GM19324 (cell line): ENCODE results near the gene RASD2.

Source experiments
- ATAC-seq: cut with Tn5 transposase; IDR thresholded peaks from one replicate; pipeline ENCODE4 v1.9.1; 2021; ENCODE audit warnings: mild to moderate bottlenecking, moderate library complexity; ENCODE audit not compliant: unreplicated experiment, low FRiP score

Gene RASD2

DNA sequence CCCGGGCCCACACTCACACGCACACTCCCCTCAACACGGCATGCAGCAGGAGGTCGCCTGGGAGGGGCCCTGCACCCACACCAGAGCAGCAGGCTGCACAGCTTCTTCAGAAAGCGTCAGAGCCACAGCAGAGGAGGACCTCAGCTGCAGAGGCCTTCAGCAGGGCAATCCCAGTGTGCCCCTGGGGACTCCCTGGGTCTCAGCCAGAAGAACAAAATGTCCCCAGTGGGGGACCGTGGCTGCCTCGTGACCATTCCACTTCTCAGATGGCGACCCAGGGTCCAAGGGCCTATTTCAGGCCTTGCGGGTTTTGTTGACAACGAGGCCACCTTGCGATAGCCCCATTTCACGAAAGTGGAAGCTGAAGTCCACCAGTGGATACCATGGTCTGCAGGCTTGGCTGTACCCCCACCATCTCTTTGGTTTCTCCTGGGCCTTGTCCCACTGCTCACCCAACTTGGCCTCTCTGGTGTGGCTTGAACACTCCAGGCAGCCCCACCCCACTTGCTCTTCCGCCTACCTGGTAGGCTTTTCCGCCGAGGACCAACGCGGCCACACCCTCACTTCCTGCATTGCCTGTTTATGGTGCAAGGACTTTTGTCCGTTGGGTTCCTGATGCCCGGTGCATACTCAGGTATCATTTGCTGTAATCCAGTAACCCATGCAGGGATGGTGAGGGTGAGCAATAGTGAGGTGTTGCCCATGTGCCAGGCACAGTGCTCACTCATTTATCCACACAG lies 38.4 kb downstream of the RASD2 start:
- ATAC-seq, result no peak

- no peak for ATAC-seq
Observed at GRCh38 chr22:35580351-35581022, 39.9 kb downstream of the RASD2 start.

DNA sequence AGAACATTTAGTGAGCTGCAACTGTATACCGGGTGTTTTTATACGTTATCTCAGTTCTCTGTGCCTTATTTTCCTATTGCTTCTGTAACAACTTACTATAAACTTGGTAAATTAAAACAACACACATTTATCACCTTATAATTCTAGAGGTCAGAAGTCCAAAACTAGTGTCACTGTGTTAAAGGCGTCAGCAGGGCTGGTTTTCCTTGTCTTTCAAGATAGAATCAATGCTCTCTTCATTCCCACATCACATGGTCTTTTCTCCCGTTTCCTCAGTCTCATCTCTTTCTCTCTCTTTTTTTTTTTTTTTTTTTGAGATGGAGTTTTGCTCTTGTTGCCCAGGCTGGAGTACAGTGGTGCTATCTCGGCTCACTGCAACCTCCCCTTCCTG lies 40.4 kb downstream of the RASD2 start:
- ATAC-seq, result no peak

DNA sequence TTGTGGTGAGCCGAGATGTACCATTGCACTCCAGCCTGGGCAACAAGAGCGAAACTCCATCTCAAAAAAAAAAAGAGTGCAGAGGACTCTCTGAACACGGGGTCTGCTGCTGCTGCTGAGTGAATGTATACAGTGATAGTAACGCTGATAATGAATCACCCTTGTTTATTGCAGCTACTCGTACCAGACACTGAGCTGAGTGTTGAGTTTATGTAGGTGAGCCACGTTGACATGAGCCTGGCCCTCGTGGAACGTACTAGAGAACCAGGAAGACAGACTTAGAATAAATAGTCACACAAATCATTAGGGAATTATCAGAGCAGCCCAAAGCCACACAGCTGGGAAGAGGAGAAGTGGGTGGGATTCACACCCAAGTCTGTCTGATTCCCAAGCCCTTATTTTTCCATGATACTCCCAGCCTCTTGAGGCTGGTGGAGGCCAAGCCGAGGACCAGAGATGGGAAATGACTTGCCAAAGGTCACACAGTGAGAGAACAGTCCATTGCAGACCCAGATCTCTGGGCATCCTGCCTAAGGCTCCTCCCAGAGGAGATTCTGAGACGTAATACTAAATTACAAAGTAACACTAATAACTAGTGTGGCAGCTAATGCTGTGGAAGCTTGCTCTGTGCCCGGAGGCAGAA lies 41.7 kb downstream of the RASD2 start:
- no peak for ATAC-seq

DNA sequence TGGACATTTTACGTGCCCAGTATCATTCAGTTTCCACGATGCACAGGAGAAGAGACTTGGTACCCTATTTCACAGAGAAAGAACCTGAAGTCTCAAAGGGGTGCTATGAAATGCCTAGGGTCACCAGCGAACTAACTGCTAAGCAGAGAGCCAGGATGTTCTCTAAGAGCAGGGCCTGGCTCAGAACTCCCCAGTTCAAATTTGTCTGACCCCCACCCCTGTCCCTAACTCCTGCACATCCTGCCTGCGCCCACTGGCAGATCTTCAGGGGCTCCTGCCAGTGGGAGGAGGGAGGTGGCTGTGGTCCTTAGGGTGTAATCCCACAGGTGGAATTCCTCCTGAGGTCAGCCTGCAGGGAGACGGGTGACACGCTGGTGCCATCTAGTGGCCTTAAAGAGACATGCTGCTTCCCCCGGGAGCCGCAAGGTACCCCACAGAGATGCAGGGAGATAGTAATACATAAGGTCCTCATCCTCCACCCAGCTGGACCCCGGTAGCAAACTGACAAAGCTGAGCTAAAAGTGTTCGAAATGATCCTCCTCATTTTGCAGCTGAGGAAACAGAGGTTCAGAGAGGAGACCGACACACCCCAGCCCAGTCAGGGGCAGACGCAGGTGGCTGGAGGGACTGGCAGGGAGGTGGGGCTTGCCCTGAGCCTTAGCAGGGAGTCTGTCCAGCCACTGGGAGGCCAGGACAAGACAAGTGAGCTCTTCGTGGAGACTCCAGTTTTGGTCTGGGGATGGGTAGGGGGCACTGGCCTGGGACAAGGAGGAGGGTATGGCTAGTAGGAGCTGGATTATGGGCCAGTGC lies 42.4 kb downstream of the RASD2 start:
- no peak for ATAC-seq

GRCh38 chr22:35586771-35587170 lies 46.1 kb downstream of the RASD2 start:
- no peak for ATAC-seq

- no peak for ATAC-seq
Observed at GRCh38 chr22:35587447-35587870, 46.8 kb downstream of the RASD2 start.

- ATAC-seq, result no peak
Observed at GRCh38 chr22:35587896-35588295, 47.3 kb downstream of the RASD2 start.

GRCh38 chr22:35589071-35589755 lies 48.6 kb downstream of the RASD2 start:
- no peak for ATAC-seq

- ATAC-seq, result no peak
Observed at GRCh38 chr22:35589756-35590093, 49.1 kb downstream of the RASD2 start.

DNA sequence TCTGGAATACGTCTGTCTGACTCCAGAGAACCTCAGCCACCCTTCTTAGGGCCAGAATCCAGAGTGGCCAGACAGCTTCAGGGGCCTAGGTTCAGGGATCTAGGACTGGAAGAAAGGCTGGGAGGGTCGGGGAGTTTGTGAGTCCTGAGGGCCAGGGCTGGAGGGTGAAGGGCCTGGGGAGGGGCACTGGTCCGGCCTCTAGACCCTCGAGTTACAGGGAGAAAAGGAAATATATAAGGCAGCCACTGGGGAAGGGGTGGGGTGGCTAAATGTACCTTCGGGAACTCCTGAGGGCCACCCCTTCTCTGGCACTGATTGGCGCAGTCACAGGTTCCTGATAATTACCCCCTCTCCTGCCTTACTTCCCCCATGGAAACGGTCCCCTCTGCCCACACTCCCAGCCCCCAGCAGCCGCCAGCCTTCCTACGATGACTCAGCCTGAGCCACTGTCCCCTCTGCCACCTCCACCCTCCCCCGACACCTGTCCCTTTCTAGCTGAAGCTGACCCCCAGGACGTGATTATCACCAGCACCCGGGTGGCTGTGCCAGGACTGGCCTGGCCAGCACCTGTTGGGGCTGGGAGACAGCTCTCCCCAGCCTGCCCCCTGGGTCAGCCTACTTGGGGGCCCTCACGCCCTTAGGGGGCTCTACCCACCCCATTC lies 50.1 kb downstream of the RASD2 start:
- no peak for ATAC-seq

GRCh38 chr22:35591714-35592417 lies 51.2 kb downstream of the RASD2 start:
- no peak for ATAC-seq

- ATAC-seq, result no peak
Observed at GRCh38 chr22:35592418-35592967, 51.9 kb downstream of the RASD2 start.

DNA sequence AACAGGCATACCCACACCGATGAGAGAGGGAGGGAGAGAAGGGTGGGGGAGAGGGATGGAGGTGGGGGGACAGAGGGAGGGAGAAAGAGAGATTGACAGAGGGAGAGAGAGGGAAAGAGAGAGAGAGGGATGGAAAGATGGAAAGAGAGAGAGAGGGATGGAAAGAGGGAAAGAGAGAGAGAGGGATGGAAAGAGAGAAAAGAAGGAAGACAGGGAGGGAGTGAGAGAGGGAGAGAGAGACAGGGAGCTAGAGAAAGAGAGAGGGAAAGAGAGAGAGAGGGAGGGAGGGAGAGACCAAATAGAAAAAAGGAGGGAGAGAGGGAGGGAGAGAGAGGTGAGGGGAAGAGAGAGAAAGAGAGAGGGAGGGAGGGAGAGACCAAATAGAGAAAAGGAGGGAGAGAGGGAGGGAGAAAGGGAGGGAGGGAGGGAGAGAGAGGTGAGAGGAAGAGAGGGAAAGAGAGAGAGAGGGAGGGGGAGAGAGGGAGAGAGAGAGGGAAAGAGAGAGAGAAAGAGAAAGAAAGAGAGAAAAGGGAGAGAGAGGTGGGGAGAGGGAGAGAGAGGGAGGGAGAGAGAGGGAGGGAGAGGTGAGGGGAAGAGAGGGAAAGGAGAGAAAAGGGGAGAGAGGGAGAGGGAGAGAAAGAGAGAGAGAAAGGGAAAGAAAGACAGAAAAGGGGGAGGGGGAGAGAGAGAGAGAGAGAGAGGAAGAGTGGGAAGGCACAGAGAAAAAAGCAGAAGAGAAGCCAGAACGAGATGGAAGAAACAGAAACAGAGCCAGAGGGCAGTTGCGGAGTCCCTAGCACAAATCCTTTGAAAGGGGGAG lies 52.6 kb downstream of the RASD2 start:
- no peak for ATAC-seq

DNA sequence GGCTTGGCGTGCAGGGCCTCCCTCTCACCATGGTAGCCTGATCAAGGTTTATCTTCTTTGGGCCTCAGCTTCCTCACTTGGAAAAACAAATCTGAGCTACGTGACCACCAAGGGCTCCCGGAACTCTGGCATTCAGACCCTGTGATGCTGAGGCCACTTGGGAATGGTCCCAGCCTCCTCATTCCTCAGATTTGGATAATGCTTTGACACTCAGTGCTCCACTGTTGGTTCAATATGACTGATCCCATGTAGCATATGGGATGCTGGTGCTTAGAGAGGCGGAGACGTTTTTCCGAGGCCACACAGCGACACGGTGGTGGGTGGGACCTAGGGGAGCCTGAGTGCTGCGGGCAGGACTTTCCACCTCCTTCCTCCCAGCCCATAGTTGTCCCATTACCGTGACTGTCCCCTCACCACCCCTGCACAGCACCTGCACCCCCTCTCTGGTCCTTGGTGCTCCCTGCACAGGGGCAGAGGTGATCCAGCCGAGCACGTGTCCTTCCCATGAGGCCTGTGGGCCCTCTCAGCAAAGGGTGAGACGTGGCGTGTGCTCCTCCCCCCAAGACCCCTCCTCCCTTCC lies 53.4 kb downstream of the RASD2 start:
- no peak for ATAC-seq

DNA sequence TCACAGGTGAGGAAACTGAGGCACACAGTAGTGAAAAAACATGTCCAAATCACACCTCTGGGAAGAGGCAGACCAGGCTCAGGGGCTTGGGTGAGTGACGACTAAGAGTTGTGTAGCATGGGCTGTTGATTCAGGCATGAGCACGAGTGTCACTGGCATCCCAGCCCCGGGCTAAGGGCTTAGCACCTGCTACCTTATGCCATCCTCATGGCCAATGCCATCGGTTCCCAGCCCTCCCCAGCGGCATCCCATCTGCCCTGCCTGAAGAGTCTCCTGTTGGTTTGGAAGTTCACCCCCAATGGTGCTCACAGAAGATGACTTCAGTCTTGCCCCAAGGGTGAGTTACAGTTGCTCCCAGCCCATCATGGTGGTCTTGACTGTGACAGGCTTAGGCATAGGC lies 54.1 kb downstream of the RASD2 start:
- ATAC-seq, result no peak

GRCh38 chr22:35596821-35597220 lies 56.2 kb downstream of the RASD2 start:
- no peak for ATAC-seq
